Posterior cingulate gyrus (tissue), 11 donors: ENCODE data around the gene ZSWIM6.
A peak's percentile ranks its signal among the peaks of the same experiment; 100 is the strongest.
"Not testable (repeated sequence)": the region's sequence is repeated elsewhere in the genome, so short reads cannot be mapped to it uniquely, and the experiment has no call there.

Source experiments
- DNase-seq, 10 donors: peaks; one replicate each; pipeline versions ENCODE4 v3.0.0 to v3.0.0-alpha.2; 2020 to 2021; ENCODE audit warnings: mixed read lengths in 3 of 10
- intact Hi-C: fragments of 100-400 bp; cut with DNase I; formaldehyde crosslinking; loops from one replicate; pipeline ENCODE4 v1.15.1; 2023

ZSWIM6 gene

GRCh38 chr5:61402244-61402823 is 70.3 kb downstream of the ZSWIM6 start:
- intact Hi-C loops = loop anchor here (10.0 kb wide), 1 partner anchor 212 kb away; no protein-coding TSS in a partner anchor
- DNase-seq = no peak

DNA sequence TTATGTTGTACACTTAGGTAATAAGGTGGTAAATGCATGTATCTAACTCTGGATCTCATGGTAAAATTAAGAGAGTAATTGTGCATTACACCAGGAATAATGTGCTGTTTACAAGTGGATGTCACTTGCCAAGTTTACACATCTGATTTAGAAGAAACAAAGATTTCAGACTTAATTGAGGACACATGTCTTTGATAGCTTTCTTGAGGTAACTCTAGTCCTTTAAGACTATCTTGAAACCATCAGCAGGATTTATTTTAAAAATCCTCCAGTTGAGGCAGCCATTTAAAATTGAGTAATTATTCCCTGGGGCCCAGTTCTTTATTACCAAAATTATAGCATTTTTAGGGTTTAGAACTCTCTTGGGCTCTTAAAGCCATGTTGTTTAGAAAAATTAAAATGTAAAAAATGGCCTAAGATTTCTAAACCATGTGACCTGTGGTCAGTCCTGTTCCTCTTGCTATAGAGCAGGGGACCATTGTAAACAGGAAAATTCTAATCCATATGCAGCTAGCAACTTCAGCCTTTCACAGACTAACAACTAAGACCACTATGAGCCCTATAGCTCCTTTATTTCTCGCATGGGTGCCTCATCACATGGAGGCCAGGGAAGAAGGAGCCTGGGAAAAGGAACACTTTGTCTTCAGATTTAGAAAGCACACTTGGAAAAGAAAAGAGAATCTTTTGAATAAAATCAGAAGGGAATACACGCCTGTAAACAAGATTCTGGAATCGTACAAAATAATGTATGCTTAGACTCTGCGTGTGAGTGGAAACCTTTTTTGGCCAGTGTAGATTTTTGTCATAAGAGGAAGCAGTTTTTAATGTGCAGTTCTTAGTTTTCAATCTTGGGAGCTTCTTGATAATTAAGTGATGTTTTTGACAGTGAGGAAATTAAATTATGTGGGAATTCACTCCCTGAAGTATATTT is 71.2 kb downstream of the ZSWIM6 start:
- intact Hi-C loops = loop anchor here (10.0 kb wide), 1 partner anchor 212 kb away; no protein-coding TSS in a partner anchor
- DNase-seq = no peak

- no peak for DNase-seq
- intact Hi-C loops = loop anchor here (5.0 to 10.0 kb wide), 2 partner anchors 73 to 209 kb away; partner anchors contain the start of gene ZSWIM6
These were observed 73.6 kb downstream of the ZSWIM6 start for GRCh38 chr5:61405511-61406295.

- intact Hi-C loops = loop anchor here (5.0 to 10.0 kb wide), 2 partner anchors 74 to 208 kb away; partner anchors contain the start of gene ZSWIM6
- not testable (repeated sequence) for DNase-seq
These were observed 74.4 kb downstream of the ZSWIM6 start for GRCh38 chr5:61406497-61406896.

- intact Hi-C loops = loop anchor here (5.0 to 10.0 kb wide), 2 partner anchors 75 to 207 kb away; partner anchors contain the start of gene ZSWIM6
- no peak for DNase-seq
These were observed 75.7 kb downstream of the ZSWIM6 start for GRCh38 chr5:61407706-61408270.

DNA sequence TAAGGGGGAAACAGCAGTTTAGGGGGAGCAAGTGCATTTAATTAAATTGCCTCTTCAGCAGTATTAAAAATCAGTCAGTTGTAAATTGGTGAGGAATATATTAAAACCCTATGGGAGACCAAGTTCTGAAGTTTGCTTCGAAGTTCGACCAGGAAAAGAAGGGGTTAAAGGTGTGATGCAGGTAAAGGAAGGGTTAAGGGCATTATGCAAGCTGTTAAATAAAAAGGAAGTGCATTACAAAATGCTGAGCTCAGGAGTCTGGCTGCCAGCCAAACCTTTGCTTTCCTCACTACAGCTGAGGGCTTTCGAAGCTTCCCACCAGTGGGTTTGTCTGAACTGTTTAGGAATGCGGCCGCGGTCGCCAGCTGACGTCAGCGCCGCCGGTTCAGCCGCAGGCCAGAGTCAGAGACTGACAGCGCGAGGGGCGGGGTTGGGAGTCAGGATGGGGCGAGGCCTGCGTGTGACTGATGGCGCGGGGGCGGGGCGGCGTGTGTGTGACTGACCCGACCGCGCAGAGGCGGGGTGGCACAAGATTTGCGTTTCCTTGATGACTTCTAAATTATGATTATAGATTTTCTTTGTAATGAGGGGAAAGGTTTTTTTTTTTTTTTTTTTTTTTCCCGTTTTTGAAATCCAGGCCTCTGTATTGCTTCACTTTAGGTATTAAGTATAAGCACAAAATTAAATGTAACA is 76.6 kb downstream of the ZSWIM6 start:
- DNase-seq = peak; percentile 93 to 99 (median 98)
- intact Hi-C loops = loop anchor here (5.0 to 10.0 kb wide), 2 partner anchors 76 to 206 kb away; partner anchors contain the start of gene ZSWIM6

GRCh38 chr5:61409568-61409967 is 77.5 kb downstream of the ZSWIM6 start:
- intact Hi-C loops = loop anchor here (5.0 to 10.0 kb wide), 2 partner anchors 77 to 205 kb away; partner anchors contain the start of gene ZSWIM6
- DNase-seq = no peak

DNA sequence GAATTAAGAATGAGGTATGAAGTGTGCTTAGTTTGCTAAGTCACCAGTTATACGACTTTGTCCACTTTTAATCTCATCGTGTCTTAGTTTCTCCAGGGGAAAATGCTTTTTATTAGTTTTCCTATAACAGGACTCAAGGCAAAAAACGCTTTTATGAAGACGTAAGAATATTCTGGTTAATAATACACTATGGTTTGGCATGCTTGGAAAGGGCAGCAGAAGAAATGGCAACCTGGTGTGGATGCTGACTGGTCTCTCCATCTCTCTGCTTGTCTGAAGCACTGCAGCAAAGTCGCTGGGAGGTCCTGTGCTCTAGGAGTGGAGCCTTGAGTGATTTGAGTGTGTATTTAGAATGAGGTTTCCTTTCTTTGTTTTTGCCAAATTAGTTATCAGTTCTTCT is 78.8 kb downstream of the ZSWIM6 start:
- DNase-seq = no peak
- intact Hi-C loops = no loop called here

GRCh38 chr5:61412361-61412760 is 80.3 kb downstream of the ZSWIM6 start:
- intact Hi-C loops = no loop called here
- no peak for DNase-seq

GRCh38 chr5:61413205-61413604 is 81.1 kb downstream of the ZSWIM6 start:
- intact Hi-C loops, DNase-seq: not testable (repeated sequence)

- intact Hi-C loops = no loop called here
These were observed 82.7 kb downstream of the ZSWIM6 start for GRCh38 chr5:61414806-61415205.

GRCh38 chr5:61416010-61416409 is 84.0 kb downstream of the ZSWIM6 start:
- no peak for DNase-seq
- intact Hi-C loops = no loop called here

More at GRCh38 chr5:61414806-61415205, 82.7 kb downstream of the ZSWIM6 start:
- no peak for DNase-seq

GRCh38 chr5:61416420-61416819 is 84.4 kb downstream of the ZSWIM6 start:
- no peak for DNase-seq
- intact Hi-C loops = no loop called here

- intact Hi-C loops = no loop called here
- no peak for DNase-seq
These were observed 85.3 kb downstream of the ZSWIM6 start for GRCh38 chr5:61417340-61417739.

- no peak for DNase-seq
- intact Hi-C loops = no loop called here
These were observed 85.8 kb downstream of the ZSWIM6 start for GRCh38 chr5:61417851-61418250.

- intact Hi-C loops = no loop called here
- no peak for DNase-seq
These were observed 87.0 kb downstream of the ZSWIM6 start for GRCh38 chr5:61419106-61419505.

- DNase-seq = no peak
- intact Hi-C loops = no loop called here
These were observed 88.0 kb downstream of the ZSWIM6 start for GRCh38 chr5:61420016-61420415.

DNA sequence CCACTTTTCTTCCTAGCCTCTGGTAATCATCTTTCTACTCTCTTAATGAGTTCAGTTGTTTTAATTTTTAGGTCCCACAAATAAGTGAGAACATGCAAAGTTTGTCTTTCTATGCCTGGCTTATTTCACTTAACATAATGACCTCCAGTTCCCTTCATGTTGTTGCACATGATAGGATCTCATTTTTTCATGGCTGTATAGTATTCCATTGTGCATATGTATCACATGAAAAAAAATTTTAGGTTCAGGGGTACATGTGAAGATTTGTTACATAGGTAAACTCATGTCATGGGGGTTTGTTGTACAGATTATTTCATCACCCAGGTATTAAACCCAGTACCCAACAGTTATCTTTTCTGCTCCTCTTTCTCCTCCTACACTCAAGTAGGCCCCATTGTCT is 89.2 kb downstream of the ZSWIM6 start:
- intact Hi-C loops, DNase-seq: not testable (repeated sequence)

- intact Hi-C loops = no loop called here
- DNase-seq = no peak
These were observed 91.6 kb downstream of the ZSWIM6 start for GRCh38 chr5:61423487-61424145.
